HG03280 (cell line): ENCODE results near the gene SYNE1.
"Not testable (repeated sequence)": the region's sequence is repeated elsewhere in the genome, so short reads cannot be mapped to it uniquely, and the experiment has no call there.

Experiments
- ATAC-seq: cut with Tn5 transposase; IDR thresholded peaks from one replicate; pipeline ENCODE4 v1.9.1; 2021; ENCODE audit warnings: mild to moderate bottlenecking, moderate library complexity; ENCODE audit not compliant: unreplicated experiment

Gene SYNE1

DNA sequence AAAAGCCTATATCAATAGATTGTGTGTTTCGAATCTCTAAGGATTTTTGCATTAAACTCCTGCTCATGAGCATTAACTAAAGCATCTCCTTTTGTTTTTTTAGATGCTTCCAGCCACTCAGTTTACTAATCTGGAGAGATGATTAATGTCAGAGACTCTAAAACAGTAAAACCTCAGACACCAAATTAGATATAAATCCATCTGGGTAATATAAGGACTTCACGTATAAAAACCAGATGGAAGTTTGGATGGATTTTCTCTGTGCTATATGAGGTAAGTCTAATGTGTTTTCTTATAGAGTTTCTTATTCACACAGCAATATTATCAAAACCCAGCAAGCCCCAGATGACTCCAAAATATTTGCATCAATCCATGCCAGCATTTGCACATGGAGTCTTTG lies 137.2 kb downstream of the SYNE1 start:
- ATAC-seq = no peak

- no peak for ATAC-seq
Observed at GRCh38 chr6:152496731-152497130, 140.4 kb downstream of the SYNE1 start.

GRCh38 chr6:152495456-152495855 lies 141.7 kb downstream of the SYNE1 start:
- not testable (repeated sequence) for ATAC-seq

- not testable (repeated sequence) for ATAC-seq
Observed at GRCh38 chr6:152492281-152492680, 144.9 kb downstream of the SYNE1 start.

- not testable (repeated sequence) for ATAC-seq
Observed at GRCh38 chr6:152491501-152491900, 145.7 kb downstream of the SYNE1 start.

DNA sequence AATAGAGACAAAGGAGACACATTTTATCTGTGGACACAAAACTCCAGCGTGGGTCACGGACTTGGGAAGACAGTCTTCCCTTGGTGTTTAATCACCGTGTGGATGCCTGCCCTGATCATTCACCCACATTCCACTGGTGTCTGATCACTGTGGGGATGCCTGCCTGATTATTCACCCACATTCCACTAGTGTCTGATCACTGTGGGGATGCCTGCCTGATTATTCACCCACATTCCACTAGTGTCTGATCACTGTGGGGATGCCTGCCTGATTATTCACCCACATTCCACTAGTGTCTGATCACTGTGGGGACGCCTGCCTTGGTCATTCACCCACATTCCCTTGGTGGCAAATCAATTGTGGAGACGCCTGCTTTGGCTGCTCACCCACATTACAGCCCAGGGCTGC lies 146.2 kb downstream of the SYNE1 start:
- ATAC-seq = not testable (repeated sequence)

DNA sequence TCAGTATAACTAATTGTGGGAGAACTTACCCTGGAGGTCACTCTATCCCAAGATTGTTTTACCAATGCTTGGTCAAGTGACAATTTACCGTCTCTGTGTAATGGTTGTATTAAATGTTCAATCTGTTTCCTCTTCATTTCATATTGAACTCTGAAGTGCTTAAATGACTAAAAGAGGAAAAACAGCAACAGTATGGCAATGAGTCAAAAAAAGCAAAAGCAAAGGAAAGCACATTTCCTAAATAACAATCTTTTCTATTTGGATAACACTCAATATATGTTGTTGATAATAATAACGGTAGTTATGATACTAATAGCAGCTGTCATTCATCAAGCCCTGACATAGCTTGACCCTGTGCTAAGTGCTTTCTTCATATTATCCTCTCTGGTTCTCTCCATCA lies 152.4 kb downstream of the SYNE1 start:
- no peak for ATAC-seq

GRCh38 chr6:152482289-152482688 lies 154.9 kb downstream of the SYNE1 start:
- no peak for ATAC-seq

GRCh38 chr6:152478377-152479010 lies 158.7 kb downstream of the SYNE1 start:
- no peak for ATAC-seq

- ATAC-seq = no peak
Observed at GRCh38 chr6:152474354-152474753, 162.8 kb downstream of the SYNE1 start.

- ATAC-seq = no peak
Observed at GRCh38 chr6:152472325-152472724, 164.8 kb downstream of the SYNE1 start.

DNA sequence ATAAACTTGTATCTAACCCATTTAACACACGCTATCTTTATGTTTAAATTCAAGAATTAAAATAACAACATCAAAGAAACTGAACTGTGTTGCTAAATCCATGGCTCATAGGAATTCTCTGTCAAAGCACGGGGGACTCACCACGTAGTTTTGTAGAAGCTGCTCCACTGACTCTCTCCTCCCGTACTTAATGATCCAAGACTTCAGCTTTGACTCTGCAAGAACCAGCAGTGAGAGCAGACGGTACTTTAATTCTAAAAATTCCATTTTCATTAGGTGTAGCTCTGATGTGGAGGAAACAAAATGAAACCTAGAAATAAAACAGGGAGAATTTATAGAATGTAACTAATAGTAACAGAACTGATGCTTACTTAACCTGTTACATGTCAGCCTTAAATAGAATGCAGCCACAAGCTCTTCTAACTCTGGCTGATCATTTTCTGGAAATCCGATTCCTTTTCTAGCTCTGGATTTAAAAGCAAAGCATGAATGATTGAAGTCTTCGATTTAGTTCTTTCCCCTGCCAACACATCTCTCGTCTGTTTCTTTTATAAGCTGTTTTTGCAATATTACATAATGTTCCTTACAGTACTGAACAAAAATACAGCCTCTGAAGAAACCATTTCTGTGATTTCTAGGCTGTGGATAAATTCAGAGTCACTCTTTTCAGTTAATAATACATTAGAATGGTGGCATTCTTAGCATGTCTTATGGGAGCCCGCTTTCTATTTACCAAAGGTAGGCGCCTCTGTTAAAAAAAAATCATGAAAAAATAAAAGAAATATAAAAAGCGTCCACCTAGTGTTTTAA lies 165.5 kb downstream of the SYNE1 start:
- ATAC-seq = no peak

GRCh38 chr6:152463164-152463563 lies 174.0 kb downstream of the SYNE1 start:
- ATAC-seq = no peak

DNA sequence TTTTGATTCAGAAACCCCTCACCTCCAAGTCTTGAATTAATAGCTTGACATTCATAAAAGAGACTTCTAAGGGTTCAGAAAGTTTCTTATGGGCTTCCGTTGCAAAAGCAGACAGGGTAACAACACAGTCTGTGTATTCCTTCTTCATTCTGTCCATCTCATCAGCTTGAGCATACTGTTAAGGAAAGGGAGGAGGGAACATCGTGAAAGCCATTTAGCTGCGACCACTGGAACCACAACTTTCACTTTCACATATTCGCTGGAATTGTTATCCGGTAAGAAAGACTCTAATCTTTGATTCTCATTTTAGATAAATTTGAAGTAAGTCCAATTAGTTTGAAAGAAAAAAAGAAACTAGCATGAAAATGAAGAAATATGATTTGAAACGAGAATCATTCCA lies 174.4 kb downstream of the SYNE1 start:
- ATAC-seq = no peak

- no peak for ATAC-seq
Observed at GRCh38 chr6:152461556-152461955, 175.6 kb downstream of the SYNE1 start.

DNA sequence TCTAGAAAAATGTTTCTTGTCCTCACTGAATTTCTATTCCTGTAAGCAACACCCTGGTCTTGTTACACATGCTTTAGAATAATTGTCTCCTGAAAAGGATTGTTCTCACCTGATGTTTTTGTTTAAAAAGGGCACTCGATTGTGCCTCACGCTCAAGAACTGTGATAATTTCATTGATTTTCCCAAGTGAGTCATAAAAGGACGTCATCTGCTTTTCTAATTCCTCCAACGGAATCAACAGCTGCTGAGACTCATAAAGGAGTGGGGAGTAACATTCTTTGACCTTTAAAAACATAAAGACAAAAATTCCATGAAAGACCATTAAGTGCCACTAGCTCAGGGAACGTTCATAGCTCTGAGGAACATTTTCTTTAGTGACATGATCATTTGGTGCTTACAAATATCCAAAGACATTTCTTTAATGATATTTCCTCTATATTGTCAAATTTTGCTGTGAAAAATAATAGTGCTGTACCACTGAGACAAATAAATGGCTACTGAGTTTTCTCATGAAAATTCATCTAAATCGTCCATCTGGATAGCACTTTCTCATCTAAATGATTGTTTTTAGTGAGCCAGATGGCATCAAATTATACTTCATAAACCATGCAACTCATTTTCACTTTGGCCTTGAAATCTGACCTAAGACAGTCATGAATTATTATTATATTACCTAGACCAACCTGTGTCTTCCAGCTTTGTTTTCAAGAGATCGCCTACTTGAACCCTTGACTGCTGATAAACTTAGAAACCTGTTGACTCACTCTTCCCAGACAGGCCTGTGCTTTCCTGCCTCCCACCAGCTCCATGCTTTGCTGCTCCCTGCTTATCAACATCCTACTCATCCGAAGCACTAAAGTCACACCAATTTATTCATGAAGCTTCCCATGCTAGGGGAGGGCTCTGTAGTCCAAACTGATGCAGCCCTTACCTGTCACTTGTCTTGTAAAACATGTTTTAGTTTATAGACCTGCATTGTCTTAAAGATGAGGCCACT lies 178.2 kb downstream of the SYNE1 start:
- no peak for ATAC-seq

- no peak for ATAC-seq
Observed at GRCh38 chr6:152457949-152458624, 179.1 kb downstream of the SYNE1 start.

- no peak for ATAC-seq
Observed at GRCh38 chr6:152454003-152454402, 183.2 kb downstream of the SYNE1 start.

GRCh38 chr6:152453421-152453820 lies 183.7 kb downstream of the SYNE1 start:
- ATAC-seq = no peak

- ATAC-seq = no peak
Observed at GRCh38 chr6:152452639-152453038, 184.5 kb downstream of the SYNE1 start.

DNA sequence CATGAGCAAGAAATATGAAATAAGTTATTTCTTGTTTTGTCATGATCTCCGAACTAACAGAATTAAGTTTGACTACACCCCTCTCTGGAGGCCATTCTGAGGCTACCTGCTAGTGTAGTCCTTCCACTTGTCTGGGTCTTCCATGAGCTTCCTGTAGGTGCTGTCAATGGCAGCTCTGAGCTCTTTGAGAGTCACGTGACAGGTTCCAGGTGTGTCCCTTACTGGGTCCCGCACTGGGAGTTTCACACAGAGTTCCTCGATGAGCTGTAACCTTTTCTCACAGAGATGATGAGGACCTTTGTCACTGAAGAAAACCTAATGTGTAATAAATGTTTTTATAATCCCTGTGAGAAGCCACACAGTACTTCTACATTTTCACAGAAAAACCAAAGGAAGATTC lies 186.6 kb downstream of the SYNE1 start:
- ATAC-seq = no peak
